Stimulated activated CD8-positive, alpha-beta memory T cell treated with anti-CD3 and anti-CD28 coated beads, Interleukin-2, amount 100 ng/mL, for 48 hours (primary cell): ENCODE results near the gene UBAC2.

Experiments
- DNase-seq, 2 donors: peaks; one replicate each; pipeline ENCODE4 v3.0.0-alpha.2; 2020; ENCODE audit warnings: low read depth in 2 of 2

UBAC2 gene

DNA sequence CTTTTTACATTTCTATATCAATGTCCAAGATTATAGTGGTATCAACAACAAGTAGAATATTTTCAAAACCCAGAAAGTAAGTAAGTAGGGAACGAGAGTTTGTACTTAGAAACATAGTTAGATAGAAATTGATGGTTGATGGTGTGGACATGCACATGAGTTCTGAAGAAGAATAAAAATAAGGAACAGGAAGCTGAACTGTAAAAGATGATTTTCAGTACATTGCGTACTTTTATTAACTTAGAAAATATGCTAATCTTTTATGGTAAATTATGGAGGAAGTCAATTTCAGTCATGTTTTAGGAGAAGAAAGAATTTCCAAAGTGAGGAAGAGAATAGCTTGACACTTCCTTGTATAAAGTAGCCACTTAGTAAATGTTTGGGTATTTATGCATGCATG, 69.9 kb downstream of the UBAC2 start:
- DNase-seq, result no peak

DNA sequence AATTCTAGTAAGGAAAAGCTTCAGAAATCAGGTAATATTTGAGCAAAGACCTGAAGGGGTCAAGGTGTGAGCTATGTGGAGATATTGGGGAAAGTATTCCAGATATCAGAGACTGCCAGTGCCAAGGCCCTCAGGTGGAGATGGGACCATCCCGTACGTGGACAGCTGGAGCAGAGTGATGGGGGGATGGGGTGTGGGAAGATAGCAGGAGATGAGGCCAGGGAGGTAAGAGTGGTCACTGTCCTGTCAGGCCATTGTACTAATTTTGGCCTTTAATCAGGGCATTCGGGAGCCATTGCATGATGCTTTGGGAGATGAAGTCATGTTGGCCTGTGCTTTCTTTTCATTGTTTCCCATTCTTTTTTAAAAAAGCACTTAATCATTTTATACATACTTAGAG, 70.6 kb downstream of the UBAC2 start:
- no peak for DNase-seq

DNA sequence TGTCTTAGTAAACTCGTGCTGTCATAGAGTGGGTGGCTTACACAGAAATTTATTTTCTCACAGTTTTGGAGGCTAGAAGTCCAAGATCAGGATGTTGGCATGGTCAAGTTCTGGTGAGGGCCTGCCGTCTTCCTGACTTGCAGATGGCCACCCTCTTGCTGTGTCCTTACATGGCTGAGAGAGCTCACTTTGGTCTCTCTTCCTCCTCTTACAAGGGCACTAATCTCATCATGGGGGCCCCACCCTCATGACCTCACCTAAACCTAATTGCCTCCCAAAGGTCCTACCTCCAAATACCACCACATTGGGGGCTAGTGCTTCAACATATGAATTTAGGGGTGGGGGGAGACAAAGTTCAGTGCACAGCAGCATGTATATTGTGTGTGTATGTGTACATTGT, 71.8 kb downstream of the UBAC2 start:
- no peak for DNase-seq

DNA sequence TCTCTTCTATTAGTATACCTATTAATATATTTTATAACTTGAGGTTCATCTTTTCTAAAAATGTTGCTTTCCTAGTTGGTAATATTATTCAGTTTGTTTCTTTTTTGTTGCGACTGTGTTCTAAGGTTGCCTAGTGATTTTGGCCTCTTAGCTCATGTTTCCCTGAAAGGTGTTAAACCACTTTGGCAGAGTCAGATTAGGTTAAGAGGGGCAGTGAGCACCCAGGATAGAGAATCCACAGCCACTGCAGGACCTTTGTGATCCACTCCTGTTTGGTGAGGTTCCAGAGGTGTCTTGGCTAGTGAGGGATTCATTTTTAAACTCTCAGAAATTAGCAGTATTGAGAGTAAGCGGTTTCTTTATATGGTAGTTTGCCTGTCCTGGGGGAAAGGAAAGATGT, 72.5 kb downstream of the UBAC2 start:
- DNase-seq, result no peak

DNA sequence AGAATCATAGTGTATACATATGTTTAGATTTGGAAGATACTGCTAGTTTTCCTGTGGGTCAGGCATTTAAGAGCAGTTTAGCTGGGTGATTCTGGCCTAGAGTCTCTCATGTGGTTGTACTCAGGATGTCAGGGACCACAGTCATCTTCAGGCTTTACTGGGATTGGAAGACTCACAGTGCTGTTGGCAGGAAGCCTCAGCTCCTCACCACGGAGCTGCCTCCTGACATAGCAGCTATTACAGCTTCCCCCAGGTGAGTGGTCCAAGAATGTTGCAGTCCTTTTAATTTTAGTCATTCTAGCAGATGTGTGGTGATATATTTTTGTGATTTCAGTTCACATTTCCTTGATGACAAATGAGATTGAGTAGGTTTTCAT, 74.4 kb downstream of the UBAC2 start:
- no peak for DNase-seq

DNA sequence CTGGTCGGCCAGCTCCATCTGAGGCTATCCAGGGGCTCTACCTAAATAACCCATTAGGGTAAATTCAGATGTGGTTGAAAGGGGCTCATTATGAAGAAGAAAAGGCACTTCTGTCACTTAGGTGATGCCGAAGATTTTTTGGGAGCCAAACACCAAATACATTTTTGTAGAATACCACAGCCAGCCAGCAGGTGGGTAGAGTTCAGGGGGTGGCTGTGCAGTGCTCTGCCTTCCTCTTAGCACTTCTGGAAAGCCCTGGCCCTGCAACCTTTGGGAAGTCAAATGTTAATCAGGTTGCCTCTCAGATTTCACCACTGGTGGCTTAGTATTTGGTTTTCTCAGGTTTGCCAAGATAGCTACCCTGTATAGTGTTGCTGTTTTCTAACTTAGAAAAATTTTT, 76.1 kb downstream of the UBAC2 start:
- no peak for DNase-seq

DNA sequence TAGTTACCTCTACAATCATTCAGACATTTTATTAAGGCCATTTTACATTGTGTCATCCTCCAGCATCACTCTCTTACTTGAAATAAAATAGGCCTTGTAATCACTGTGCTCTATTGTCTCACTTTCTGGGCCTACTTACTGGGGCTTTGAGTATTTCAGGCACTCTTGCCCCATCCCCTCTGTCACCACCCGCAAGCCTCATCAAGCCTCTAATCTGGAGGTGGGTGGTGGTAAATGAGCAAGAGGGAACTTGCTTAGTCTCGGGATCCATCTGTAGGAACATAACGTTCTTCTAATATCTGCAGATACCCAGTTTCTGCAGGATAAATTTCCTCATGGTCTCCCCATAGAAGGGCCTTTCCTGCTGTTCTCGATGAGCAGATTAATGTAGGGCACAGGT, 77.0 kb downstream of the UBAC2 start:
- DNase-seq, result no peak

DNA sequence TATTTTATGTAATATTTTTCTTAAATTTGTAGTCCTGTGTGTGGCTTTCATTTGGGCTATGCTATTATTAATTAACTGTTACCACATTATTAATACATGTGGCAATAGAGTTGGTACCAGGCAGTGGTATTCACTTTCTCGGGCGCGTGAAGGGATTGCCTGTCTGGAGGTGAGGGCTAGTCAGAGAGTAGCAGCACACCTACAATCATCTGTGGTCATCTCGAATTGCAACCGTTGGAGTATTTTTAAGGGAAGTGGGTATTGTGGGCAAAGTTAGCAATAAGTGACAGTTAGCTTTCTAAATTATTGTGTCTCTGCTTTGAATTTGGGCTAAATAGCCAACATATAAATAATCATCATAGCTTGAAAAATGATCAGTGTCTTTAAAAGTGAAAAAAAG, 77.5 kb downstream of the UBAC2 start:
- DNase-seq, result no peak

DNA sequence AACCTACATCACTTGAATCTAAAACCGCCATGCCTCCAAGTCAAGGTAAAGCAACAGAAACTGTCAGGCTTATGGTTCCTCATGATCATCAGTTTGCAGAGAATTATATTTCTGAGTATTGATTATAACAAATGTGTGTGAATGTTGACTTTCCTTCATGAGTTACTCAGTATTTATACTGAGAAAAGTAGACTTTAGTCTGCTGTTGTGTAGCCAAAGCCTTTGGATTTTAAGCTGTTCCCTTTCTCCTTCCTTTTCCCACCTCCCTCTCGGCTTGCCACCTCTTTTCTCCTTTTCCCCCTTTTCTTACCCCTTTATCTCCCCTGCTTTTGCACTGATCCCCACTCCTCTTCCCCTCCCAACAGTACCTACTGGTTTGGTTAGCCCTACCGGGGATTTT, 78.2 kb downstream of the UBAC2 start:
- no peak for DNase-seq

DNA sequence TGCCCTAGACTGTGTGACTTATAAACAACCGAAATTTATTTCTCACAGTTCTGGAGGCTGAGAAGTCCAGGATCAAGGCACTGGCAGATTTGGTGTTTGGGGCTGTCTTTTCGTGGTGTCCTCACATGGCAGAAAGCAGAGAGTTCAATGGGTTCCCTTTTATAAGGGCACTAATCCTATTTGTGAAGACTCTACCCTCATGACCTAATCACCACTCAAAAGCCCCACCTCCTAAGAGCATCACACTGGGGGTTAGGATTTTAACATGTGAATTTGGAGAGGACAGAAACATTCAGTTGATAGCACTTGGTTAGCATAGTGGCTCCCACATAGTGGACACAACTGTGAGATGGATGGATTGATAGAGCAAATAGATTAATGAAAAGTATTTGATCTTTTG, 79.0 kb downstream of the UBAC2 start:
- no peak for DNase-seq

DNA sequence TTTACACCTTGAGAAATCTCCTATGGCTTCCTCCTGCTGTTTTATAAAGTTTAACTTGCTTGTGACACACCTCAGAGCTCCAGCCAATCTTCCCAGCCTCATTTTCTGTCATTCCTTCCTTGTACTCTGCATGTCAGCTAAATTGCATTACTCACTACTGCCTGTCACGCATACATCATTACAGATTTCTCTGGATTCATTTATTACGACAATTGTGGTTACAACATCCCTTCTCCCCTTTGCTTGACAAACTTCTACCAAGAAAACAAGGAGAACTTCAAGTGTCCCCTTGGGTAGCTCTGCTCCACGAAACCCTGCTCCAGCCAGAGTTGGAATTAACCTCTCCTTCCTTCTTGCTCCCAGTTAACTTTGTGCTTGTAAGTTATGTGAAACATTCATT, 79.5 kb downstream of the UBAC2 start:
- DNase-seq, result no peak

DNA sequence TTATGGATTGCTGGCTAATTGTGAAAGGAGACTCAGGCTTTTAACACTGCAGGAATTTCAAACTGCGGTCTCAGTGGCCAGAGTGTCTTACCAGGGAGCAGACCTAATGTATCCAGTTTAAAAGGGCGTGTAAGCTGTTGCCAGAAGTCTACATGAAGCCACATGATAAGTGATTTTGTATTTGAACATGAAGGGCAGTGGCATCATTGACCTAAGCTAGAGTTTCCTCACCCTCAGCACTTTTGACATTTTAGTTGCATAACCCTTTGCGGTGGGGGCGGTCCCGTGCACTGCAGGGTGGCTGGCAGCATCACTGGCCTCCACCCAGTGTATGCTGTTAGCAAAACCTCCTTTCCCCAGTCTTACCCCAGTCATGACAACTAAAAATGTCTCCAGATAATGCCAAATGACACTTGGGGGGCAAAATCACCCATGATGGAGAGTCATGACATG, 81.2 kb downstream of the UBAC2 start:
- peak; percentile 33 to 34 for DNase-seq

DNA sequence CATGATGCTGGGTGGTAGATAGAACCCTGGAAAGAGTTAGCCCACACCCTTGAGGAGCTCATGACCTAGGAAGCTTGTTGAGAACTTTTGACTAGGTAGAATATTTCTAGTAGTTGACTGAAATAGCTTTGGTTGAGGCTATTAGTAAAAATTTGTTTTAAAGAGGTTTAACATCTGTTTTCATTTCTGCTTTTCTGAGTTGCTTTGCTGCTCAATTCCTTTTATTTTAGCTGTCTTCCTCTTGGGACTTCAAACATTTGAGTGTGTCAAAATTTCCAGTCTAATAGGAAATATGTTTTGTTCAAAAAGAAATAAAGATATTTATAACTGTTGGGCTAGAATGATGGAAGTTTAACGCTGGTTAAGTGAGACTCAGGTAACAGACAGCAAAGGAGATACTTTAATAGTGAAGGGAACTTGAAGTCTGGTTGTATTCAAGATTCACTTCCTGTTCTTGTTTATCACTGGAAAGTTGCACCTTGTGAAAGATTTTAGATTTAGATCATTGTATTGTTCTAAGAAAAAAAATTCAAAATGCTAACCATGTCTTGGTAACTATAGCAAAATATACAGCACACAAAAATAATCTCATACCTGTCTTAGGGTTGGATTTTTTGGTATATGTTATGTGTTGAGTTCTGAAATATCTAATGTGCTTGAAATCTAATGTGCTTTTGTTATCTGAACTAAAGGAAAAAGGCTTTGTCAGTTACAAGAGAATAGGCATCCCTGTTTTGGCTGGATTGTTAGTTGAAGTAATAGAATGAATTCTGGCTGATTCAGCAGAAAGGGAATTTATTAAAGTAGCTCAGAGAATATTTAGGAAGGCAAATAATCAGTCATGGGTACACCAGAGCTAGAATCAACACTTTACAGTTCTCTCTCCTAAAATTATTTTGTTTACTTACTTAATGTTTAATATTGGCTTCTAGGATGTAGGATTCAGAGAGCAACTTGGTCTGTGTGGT, 81.9 kb downstream of the UBAC2 start:
- DNase-seq, result no peak

DNA sequence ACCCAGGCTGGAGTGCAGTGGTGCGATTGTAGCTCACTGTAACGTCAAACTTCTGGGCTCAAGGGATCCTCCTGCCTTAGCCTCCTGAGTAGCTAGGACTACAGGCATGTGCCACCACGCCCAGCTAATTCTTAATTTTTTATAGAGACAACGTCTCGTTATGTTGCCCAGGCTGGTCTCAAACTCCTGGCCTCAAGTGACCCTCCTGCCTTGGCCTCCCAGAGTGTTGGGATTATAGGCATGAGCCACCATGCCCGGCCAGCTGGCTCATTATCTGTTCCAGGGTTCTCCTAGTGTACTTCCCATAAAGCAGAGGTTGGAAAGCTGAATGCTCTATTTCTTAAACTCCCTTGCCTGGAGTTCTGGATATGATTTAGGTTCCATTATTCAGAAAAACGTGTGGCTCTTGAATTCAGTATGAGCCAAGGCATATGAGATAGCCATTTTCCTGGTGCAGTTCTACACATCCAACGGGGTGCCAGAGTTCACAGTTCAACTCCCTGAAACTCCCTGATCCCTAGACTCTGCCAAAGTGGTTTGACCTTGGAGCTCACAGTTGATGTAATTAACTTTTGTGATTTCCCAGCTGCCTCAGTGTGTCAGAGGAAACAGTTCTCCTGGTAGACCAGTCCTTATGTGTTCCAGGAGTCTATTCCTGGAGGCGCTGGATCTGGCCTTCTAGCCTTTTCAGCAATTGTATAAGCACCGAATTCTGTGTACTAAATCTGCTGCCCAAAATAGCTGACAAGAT, 85.0 kb downstream of the UBAC2 start:
- DNase-seq, result no peak

DNA sequence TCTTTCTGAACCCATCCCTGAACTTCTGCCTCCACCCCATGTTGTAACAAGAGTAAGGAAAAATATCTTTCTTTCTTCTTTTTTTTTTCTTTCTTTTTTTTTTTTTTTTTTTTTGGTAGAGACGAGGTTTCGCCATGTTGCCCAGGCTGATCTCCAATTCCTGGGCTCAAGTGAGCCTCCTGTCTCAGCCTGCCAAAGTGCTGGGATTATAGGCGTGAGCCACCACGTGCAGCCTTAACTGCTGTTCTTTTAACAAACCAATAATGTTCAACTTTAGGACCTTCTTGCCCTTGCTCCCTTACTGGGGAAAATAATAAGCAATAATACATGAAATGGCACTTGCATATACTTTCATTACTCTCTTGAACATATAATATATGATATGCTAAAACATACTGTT, 86.9 kb downstream of the UBAC2 start:
- DNase-seq, result no peak

DNA sequence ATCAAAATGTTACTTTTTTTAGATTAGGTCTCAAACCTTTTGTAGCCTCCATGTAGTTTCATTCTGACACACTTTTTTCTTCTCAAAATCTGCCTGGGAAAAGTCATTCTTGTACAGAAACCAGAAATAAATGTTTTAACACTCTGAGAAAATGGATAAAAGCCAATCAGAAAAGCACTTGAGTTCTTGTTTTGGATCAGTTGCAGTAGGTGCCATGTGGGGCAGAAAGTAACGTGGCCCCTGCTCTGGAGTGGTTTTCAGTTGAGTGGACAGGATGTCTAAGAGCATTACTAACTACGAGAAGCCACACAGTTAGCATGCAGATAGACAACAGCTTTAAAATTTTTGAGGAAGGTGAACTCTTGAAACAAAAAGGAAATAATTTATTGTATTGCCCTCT, 87.4 kb downstream of the UBAC2 start:
- DNase-seq, result peak in 1 of 2 donors; percentile 46

DNA sequence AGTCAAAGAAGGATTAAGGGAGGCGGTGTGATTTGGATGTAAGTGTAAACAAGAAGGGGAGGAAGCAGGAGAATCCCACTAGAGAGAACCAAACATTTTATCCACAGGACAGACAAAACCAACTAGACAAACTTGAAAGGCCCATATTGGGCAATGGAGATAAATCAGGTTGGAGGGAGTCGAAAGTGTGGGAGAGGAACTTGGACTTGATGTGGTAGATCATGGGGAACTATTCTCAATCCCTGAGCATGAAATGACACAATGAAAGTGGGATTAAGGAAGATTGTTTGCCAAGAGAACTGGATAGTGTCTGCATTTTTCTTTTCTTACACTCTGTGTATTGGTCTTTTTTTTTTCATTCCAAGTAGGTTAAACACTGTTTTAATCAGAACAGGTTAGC, 88.6 kb downstream of the UBAC2 start:
- no peak for DNase-seq

DNA sequence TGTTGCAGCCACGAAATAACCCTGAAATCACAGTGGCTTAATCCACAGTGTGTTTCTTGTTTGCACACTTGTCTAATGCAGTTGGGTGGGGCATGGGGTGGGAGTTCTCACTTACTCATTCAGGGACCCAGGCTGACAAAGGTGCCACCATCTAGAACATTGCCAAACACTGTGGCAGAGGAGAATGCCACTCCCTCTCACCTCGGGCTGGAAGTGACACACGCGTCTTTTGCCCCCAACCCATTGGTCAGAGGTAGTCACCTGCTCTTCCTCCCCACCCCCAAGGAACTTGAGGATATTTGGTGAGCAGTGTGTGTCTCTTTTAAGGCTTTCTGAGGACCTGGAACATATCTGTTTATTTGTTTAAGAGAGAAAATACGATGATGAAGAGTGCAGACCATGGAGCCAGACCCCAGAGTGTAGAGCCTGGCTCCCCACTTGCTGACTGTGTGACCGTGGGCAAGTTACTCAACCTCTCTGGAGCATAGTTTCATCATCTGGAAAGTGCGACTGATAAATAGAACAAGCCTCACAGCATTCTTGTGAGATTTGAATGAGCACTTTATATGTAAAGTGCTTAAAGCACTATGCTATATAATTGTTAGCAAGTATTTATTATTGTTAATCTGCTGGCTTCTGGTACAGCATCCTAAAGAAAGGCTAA, 89.2 kb downstream of the UBAC2 start:
- peak in 1 of 2 donors; percentile 59 for DNase-seq

DNA sequence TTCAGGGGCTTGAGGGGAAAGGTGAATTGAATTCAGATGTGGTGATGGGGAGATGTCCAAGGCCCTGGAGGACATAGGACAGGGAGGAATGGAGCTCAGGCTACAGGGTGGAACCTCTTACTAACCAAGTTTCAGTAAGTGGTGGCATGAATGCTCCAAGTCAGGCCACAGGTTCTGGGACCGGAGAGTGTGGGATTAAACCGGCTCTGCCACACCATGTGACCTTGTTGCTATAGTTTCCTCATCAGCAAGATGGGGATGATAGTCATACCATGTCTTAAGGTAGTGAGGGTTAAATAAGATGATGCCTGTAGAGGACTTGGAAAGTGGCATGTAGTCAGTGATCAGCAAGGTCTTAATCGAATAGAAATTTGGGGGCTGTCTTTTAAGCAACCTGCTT, 90.2 kb downstream of the UBAC2 start:
- no peak for DNase-seq

DNA sequence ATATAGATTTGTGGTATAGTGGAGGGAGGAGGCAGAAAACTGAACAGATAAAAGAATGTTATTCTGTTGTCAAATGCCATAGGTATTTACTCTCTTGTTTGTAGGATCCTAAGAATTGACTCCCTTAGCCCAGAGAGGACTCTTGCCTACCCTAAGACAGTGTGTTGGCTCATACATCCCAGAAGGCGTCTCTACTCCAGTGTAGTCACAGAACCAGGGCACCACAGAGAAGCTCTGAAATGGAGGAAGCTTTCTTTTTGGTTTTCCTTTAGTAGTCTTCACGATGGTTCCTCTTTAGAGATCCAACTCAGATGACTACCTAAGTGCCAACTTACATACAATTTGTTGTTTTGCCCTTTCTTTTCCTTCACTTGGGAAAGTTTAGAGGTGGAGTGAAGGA, 92.5 kb downstream of the UBAC2 start:
- no peak for DNase-seq

DNA sequence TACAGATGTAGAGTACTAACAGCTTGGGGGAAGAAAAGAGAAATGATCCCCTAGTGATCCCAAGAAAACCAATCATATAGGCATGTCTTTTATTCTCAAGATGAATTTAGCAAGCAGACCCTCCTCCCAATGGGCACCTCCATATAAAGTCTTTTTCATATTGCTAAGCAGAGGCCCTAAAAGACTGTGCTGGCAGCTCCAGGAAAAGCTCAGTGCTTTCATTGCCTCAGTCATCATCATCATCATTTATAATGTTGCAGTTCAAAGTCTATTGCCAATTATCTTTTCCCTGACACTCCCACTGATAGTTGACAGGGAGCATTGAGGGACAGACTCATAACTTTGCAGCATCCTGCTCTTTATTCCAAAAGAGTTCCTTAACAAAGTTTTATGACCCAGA, 93.5 kb downstream of the UBAC2 start:
- no peak for DNase-seq

DNA sequence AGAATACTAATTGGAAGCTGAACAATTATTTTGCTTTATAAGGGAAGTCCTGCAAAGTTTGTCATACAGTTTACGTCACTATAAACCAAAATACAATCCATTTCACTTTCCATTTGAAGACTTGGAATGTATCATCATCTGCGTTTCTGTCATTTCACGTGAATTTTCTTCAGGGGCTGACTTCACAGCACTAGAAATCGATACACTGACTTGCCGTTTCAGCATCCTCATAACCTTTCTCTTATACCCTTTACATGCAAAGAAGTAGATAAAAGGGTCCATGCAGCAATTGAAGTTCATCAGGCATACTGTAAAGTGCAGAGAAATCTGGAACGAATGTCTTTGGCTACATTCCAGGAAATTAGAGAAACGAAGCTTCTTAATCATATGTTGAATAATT, 94.3 kb downstream of the UBAC2 start:
- no peak for DNase-seq
